KMS-11 (cell line): Measurements from ENCODE around the gene RPL14.
"Not testable (repeated sequence)": the region's sequence is repeated elsewhere in the genome, so short reads cannot be mapped to it uniquely, and the experiment has no call there.

Experiments
- H2AFZ ChIP-seq: fragments of 200-600 bp; sonication (generic); 2 replicates; pipeline ENCODE4 v1.6.1; 2016; ENCODE audit warnings: antibody characterized with exemption, mixed run types, low read depth
- H3K27ac ChIP-seq: fragments of 200-600 bp; sonication (generic); 2 replicates; pipeline ENCODE4 v1.6.1; 2016; ENCODE audit warnings: mild to moderate bottlenecking, mixed run types
- H3K27me3 ChIP-seq: fragments of 200-600 bp; sonication (generic); 2 replicates; pipeline ENCODE4 v1.6.1; 2017; ENCODE audit warnings: mild to moderate bottlenecking, low read depth, mixed run types, moderate library complexity; ENCODE audit not compliant: insufficient read depth
- H3K36me3 ChIP-seq: fragments of 200-600 bp; sonication (generic); 2 replicates; pipeline ENCODE4 v1.6.1; 2017; ENCODE audit warnings: mild to moderate bottlenecking, mixed run types; ENCODE audit not compliant: insufficient read depth
- H3K4me1 ChIP-seq: fragments of 200-600 bp; sonication (generic); 2 replicates; pipeline ENCODE4 v1.6.1; 2016; ENCODE audit warnings: mild to moderate bottlenecking, low read depth, mixed run types; ENCODE audit not compliant: poor library complexity, severe bottlenecking
- H3K4me2 ChIP-seq: fragments of 200-600 bp; sonication (generic); 2 replicates; pipeline ENCODE4 v1.7.0; 2016; ENCODE audit warnings: mild to moderate bottlenecking, mixed run types
- H3K4me3 ChIP-seq: fragments of 200-600 bp; sonication (generic); IDR thresholded peaks from 2 replicates; pipeline ENCODE4 v1.6.1; 2017; ENCODE audit warnings: low read depth, low read length, mixed read lengths; ENCODE audit not compliant: insufficient read depth
- H3K79me2 ChIP-seq: fragments of 200-600 bp; sonication (generic); 2 replicates; pipeline ENCODE4 v1.6.1; 2016; ENCODE audit warnings: low read depth, mixed run types; ENCODE audit not compliant: insufficient read depth
- H3K9ac ChIP-seq: fragments of 200-600 bp; sonication (generic); 2 replicates; pipeline ENCODE4 v1.6.1; 2016; ENCODE audit warnings: mild to moderate bottlenecking, mixed run types
- H4K20me1 ChIP-seq: fragments of 200-600 bp; sonication (generic); 2 replicates; pipeline ENCODE4 v1.6.1; 2016; ENCODE audit warnings: mild to moderate bottlenecking, mixed run types; ENCODE audit not compliant: insufficient read depth
- CTCF ChIP-seq: fragments of 200-600 bp; sonication (generic); conservative IDR thresholded peaks from 2 replicates; pipeline ENCODE4 v1.6.1; 2017; ENCODE audit warnings: low read depth, mild to moderate bottlenecking, antibody characterized with exemption, low read length, moderate library complexity, mixed read lengths

RPL14 gene

DNA sequence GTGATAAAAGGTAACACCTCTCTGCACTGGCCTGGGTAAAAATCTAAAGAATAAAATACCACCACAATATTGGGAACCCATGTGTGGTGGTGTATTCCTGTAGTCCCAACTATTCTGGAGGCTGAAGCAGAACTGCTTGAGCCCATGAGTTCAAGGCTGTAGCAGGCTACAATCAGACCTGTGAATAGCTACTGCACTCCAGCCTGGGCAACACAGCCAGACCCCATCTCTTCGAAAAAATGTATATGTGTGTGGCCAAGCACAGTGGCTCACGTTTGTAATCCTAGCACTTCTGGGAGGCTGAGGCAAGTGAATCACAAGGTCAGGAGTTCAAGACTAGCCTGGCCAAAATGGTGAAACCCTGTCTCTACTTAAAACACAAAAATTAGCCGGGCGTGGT is 1.8 kb upstream of the RPL14 start:
- H3K4me2 ChIP-seq: no peak overlapping the region
- no peak overlapping the region for H2AFZ ChIP-seq
- H3K27ac ChIP-seq: no peak overlapping the region
- peaks cover 24% of the 10 kb centered on the region for H3K79me2 ChIP-seq
- H4K20me1 ChIP-seq: no peaks in the 10 kb centered on the region
- no peak overlapping the region for H3K9ac ChIP-seq
- TF ChIP-seq CTCF: no peak
- H3K4me1 ChIP-seq: peaks cover 17% of the 10 kb centered on the region
- no peaks in the 10 kb centered on the region for H3K27me3 ChIP-seq
- H3K36me3 ChIP-seq: no peaks in the 10 kb centered on the region; the same call in 1 of the 2 replicates
- no peak overlapping the region for H3K4me3 ChIP-seq

GRCh38 chr3:40456279-40456939 is 730 bp upstream of the RPL14 start:
- H3K9ac ChIP-seq: peak overlapping the region; percentile 90; the same call in 1 of the 2 replicates
- peak overlapping the region; percentile 83 for H2AFZ ChIP-seq
- no peaks in the 10 kb centered on the region for H4K20me1 ChIP-seq
- peak overlapping the region; percentile 67 for H3K27ac ChIP-seq
- peaks cover 17% of the 10 kb centered on the region for H3K4me1 ChIP-seq
- TF ChIP-seq CTCF: no peak
- H3K4me3 ChIP-seq: peak overlapping the region; percentile 32
- peak overlapping the region; percentile 60; the same call in 1 of the 2 replicates for H3K4me2 ChIP-seq
- no peaks in the 10 kb centered on the region; the same call in 1 of the 2 replicates for H3K36me3 ChIP-seq
- no peaks in the 10 kb centered on the region for H3K27me3 ChIP-seq
- peaks cover 31% of the 10 kb centered on the region for H3K79me2 ChIP-seq

DNA sequence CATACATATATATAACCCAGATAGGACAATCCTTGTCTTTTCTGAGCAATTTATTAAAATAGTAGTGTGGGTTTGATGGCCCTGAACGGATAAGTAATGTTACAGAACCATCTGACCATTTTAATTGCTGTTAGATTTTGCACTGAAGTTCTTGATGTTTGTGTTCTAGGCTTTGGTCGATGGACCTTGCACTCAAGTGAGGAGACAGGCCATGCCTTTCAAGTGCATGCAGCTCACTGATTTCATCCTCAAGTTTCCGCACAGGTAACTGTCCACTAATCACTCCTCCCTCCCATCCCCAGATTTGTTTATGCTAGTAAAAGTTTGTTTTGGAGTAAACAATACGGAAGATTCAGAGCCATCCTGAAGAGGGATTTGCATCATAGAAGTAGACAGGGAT is 1.3 kb downstream of the RPL14 start:
- TF ChIP-seq CTCF: no peak
- H3K4me2 ChIP-seq: peak overlapping the region; percentile 79
- H3K9ac ChIP-seq: peak overlapping the region; percentile 90; the same call in 1 of the 2 replicates
- H3K27me3 ChIP-seq: no peaks in the 10 kb centered on the region
- H3K36me3 ChIP-seq: no peaks in the 10 kb centered on the region; the same call in 1 of the 2 replicates
- H4K20me1 ChIP-seq: no peaks in the 10 kb centered on the region
- peaks cover 10% of the 10 kb centered on the region for H3K4me1 ChIP-seq
- peaks cover 31% of the 10 kb centered on the region for H3K79me2 ChIP-seq
- no peak overlapping the region for H2AFZ ChIP-seq
- H3K27ac ChIP-seq: peak overlapping the region; percentile 67; the same call in 1 of the 2 replicates
- H3K4me3 ChIP-seq: no peak overlapping the region

- H3K4me2 ChIP-seq, H3K4me3 ChIP-seq, H3K9ac ChIP-seq, H4K20me1 ChIP-seq, H3K27ac ChIP-seq, H3K27me3 ChIP-seq, H3K36me3 ChIP-seq, H2AFZ ChIP-seq: not testable (repeated sequence)
- Histone ChIP-seq H3K79me2 (peaks cover 31% of the 10 kb centered on the region), H3K4me1 (peaks cover 10% of the 10 kb centered on the region)
These were observed 3.3 kb downstream of the RPL14 start for GRCh38 chr3:40460481-40460880.

DNA sequence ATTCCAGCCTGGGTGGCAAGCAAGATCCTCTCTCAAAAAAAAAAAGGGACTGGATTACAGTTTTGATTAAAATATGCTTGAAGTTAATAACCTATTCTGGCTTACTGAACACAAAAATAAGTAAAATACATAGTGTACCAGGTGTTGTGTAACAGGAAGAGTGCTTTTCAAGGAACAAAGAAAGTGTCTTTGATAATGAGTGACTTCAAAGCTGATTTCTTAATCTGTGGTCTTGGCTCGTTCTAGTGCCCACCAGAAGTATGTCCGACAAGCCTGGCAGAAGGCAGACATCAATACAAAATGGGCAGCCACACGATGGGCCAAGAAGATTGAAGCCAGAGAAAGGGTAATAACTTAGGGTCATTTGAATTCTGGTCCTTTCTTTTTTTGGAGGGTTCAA is 4.0 kb downstream of the RPL14 start:
- Histone ChIP-seq H3K4me3 (no peak overlapping the region), H3K79me2 (peaks cover 31% of the 10 kb centered on the region), H3K36me3 (no peaks in the 10 kb centered on the region; the same call in 1 of the 2 replicates), H4K20me1 (no peaks in the 10 kb centered on the region), H3K9ac (no peak overlapping the region), H3K4me2 (no peak overlapping the region), H3K4me1 (peaks cover 10% of the 10 kb centered on the region), H2AFZ (no peak overlapping the region), H3K27me3 (no peaks in the 10 kb centered on the region), H3K27ac (no peak overlapping the region)
- TF ChIP-seq CTCF: no peak

DNA sequence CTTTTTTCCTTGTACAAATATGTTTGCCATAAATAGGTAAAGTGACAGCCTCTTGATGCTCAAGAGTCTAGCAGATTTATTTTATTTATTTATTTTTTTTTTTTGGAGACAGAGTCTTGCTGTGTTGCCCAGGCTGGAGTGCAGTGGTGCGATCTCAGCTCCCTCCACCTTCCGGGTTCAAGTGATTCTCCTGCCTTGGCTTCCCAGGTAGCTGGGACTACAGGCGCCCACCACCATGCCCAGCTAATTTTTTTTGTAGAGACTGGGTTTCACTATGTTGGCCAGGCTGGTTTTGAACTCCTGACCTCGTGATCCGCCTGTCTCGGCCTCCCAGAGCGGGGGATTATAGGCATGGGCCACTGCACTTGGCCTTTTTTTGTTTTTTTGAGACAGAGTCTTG is 5.7 kb downstream of the RPL14 start:
- peaks cover 26% of the 10 kb centered on the region for H3K79me2 ChIP-seq
- H3K27me3 ChIP-seq, H3K9ac ChIP-seq, H3K36me3 ChIP-seq, H3K4me3 ChIP-seq, H3K4me2 ChIP-seq, H3K27ac ChIP-seq, H4K20me1 ChIP-seq, H2AFZ ChIP-seq: not testable (repeated sequence)
- H3K4me1 ChIP-seq: peaks cover 10% of the 10 kb centered on the region
